CD14-positive monocyte (primary cell): ENCODE measurements around the gene NECAB2. TPM values are rescaled to one million over a fixed set of nuclear protein-coding genes. Genes with fewer than 3 reads are reported as not detected.

Source experiments
- DNase-seq, 3 donors: peaks; one replicate each; pipeline ENCODE4 v3.0.0-alpha.2; 2011 to 2022
- H2AFZ ChIP-seq: 2 replicates; pipeline ENCODE4 v1.6.0; 2012; ENCODE audit warnings: mild to moderate bottlenecking, low read depth, low read length, inconsistent platforms; ENCODE audit not compliant: insufficient read depth, poor library complexity, severe bottlenecking
- H3K27ac ChIP-seq, 2 donors: 1 replicate in 1 of 2; 2 replicates in 1 of 2; pipeline ENCODE4 v1.5.1; 2012 to 2013; ENCODE audit warnings: low read length in 2 of 2, control low read depth in 1 of 2, inconsistent platforms in 1 of 2, low read depth in 1 of 2, mild to moderate bottlenecking in 1 of 2
- H3K27me3 ChIP-seq, 2 donors: one replicate each; pipeline versions ENCODE4 v1.6.0 to v1.6.1; 2011 to 2013; ENCODE audit warnings: low read length in 2 of 2; ENCODE audit not compliant: control insufficient read depth in 2 of 2, insufficient read depth in 2 of 2
- H3K36me3 ChIP-seq, 2 donors: replicated peaks in 1 of 2; 1 replicate in 1 of 2; 2 replicates in 1 of 2; pipeline versions ENCODE4 v1.5.1 to v1.6.1; 2012 to 2013; ENCODE audit warnings: low read length in 2 of 2, control low read depth in 1 of 2, inconsistent platforms in 1 of 2, mild to moderate bottlenecking in 1 of 2; ENCODE audit not compliant: insufficient read depth in 2 of 2, control insufficient read depth in 1 of 2
- H3K4me1 ChIP-seq, 2 donors: 1 replicate in 1 of 2; 2 replicates in 1 of 2; pipeline versions ENCODE4 v1.5.1 to v1.6.1; 2012 to 2013; ENCODE audit warnings: low read length in 2 of 2, control low read depth in 1 of 2, inconsistent platforms in 1 of 2, mild to moderate bottlenecking in 1 of 2, moderate library complexity in 1 of 2; ENCODE audit not compliant: insufficient read depth in 2 of 2, control insufficient read depth in 1 of 2
- H3K4me2 ChIP-seq: replicated peaks from 2 replicates; pipeline ENCODE3; 2012; ENCODE audit warnings: low read length, moderate library complexity, mild to moderate bottlenecking; ENCODE audit not compliant: poor library complexity, severe bottlenecking; ENCODE audit errors: extremely low read depth
- H3K4me3 ChIP-seq, 3 experiments: fragments of 200-600 bp in 1 of 3; sonication (generic) in 1 of 3; replicated peaks in 1 of 3; 1 replicate in 2 of 3; 2 replicates in 1 of 3; pipeline ENCODE4 v1.5.1; 2011 to 2013; ENCODE audit warnings: low read length in 3 of 3, mild to moderate bottlenecking in 3 of 3, control low read depth in 2 of 3, low read depth in 2 of 3, inconsistent platforms in 1 of 3, moderate library complexity in 1 of 3
- H3K79me2 ChIP-seq: 2 replicates; pipeline ENCODE4 v1.6.0; 2012; ENCODE audit warnings: mild to moderate bottlenecking, control low read depth, inconsistent platforms, low read length, moderate library complexity; ENCODE audit not compliant: insufficient read depth
- H3K9ac ChIP-seq: 2 replicates; pipeline ENCODE4 v1.6.0; 2017; ENCODE audit warnings: low read length, mild to moderate bottlenecking; ENCODE audit not compliant: insufficient read depth, poor library complexity, severe bottlenecking
- H3K9me3 ChIP-seq, 2 donors: replicated peaks in 1 of 2; 1 replicate in 1 of 2; 2 replicates in 1 of 2; pipeline versions ENCODE4 v1.5.1 to v1.6.1; 2012 to 2013; ENCODE audit warnings: low read length in 2 of 2, control low read depth in 1 of 2; ENCODE audit not compliant: control insufficient read depth in 1 of 2, insufficient read depth in 1 of 2
- H4K20me1 ChIP-seq: 2 replicates; pipeline ENCODE4 v1.6.0; 2012; ENCODE audit warnings: mild to moderate bottlenecking, low read length, control low read depth, moderate library complexity; ENCODE audit not compliant: insufficient read depth
- H3K27ac Mint-ChIP-seq, 7 donors: one replicate each; pipeline ENCODE4 v1.8.0; 2020; ENCODE audit warnings: mild to moderate bottlenecking in 7 of 7, mixed read lengths in 7 of 7, moderate library complexity in 6 of 7, inconsistent platforms in 2 of 7
- H3K27me3 Mint-ChIP-seq, 3 donors: one replicate each; pipeline ENCODE4 v1.8.0; 2021 to 2022; ENCODE audit warnings: low read depth in 3 of 3, mild to moderate bottlenecking in 3 of 3, mixed read lengths in 3 of 3, moderate library complexity in 3 of 3, inconsistent platforms in 1 of 3
- H3K36me3 Mint-ChIP-seq, 2 donors: one replicate each; pipeline ENCODE4 v1.8.0; 2020; ENCODE audit warnings: mixed read lengths in 2 of 2, inconsistent platforms in 1 of 2, mild to moderate bottlenecking in 1 of 2
- H3K4me1 Mint-ChIP-seq: one replicate; pipeline ENCODE4 v1.8.0; 2020; ENCODE audit warnings: mild to moderate bottlenecking, mixed read lengths
- H3K4me3 Mint-ChIP-seq, 2 donors: one replicate each; pipeline ENCODE4 v1.8.0; 2020; ENCODE audit warnings: mild to moderate bottlenecking in 2 of 2, mixed read lengths in 2 of 2, moderate library complexity in 1 of 2
- H3K9me3 Mint-ChIP-seq, 7 donors: one replicate each; pipeline ENCODE4 v1.8.0; 2020 to 2022; ENCODE audit warnings: mixed read lengths in 7 of 7, mild to moderate bottlenecking in 6 of 7, moderate library complexity in 6 of 7, inconsistent platforms in 2 of 7
- CTCF ChIP-seq: fragments of 200-600 bp; IDR thresholded peaks from one replicate; pipeline ENCODE4 v1.8.0; 2022; ENCODE audit warnings: antibody characterized with exemption, mild to moderate bottlenecking
- WGBS: methylation state at CpG from one replicate; pipeline ENCODE4 v1.1.5; 2013; ENCODE audit warnings: missing lambda C conversion rate; ENCODE audit not compliant: insufficient coverage; 5-methylcytosine and 5-hydroxymethylcytosine counted together
- intact Hi-C, 2 donors: fragments of 100-400 bp; cut with micrococcal nuclease; formaldehyde crosslinking; loops; one replicate each; pipeline versions ENCODE4 v1.15.0 to v1.15.1; 2023
- polyA plus RNA-seq, 3 donors: library from polyadenylated mRNA; depleted of rRNA in 1 of 3; unstranded in 2 of 3; stranded (reverse) in 1 of 3; fragments of 300-500 nt in 2 of 3; fragments of >200 nt in 1 of 3; fragmentation: Illumina TruSeq in 2 of 3; gene quantifications; 1 replicate in 2 of 3; 2 replicates in 1 of 3; pipeline ENCODE4 v1.2.3, GENCODE V29; 2012 to 2021

NECAB2 gene
- polyA plus RNA-seq, 3 donors = 0.33 to 1.4 (median 0.52) TPM

- peaks cover 35 to 37% of the 10 kb centered on the region in 2 donors for H3K4me1 ChIP-seq
- no peak overlapping the region for H3K9ac ChIP-seq
- H3K4me2 ChIP-seq = no peak overlapping the region
- H3K4me3 ChIP-seq = no peak overlapping the region
- Mint-ChIP-seq H3K27me3 (peaks cover 31 to 59% (median 37%) of the 10 kb centered on the region in 3 donors), H3K36me3 (peaks cover 4 to 11% of the 10 kb centered on the region in 2 donors), H3K4me3 (peak overlapping the region in 1 of 2 donors; percentile 64), H3K4me1 (peaks cover 33% of the 10 kb centered on the region), H3K9me3 (peaks cover 0 to 11% (median 5%) of the 10 kb centered on the region in 7 donors), H3K27ac (peak overlapping the region in 4 of 7 donors; percentile 15 to 95 (median 40))
- 94% methylated on average over 5 of the region's 6 CpGs for WGBS
- H3K27ac ChIP-seq = no peak overlapping the region
- no peak for DNase-seq
- H3K36me3 ChIP-seq = no peaks in the 10 kb centered on the region
- no peak overlapping the region for H2AFZ ChIP-seq
- TF ChIP-seq CTCF = no peak
- intact Hi-C loops = no loop called here
- no peaks in the 10 kb centered on the region for H4K20me1 ChIP-seq
- H3K9me3 ChIP-seq = no peaks in the 10 kb centered on the region
- H3K27me3 ChIP-seq = peaks cover 0 to 35% of the 10 kb centered on the region in 2 donors
- H3K79me2 ChIP-seq = no peaks in the 10 kb centered on the region
Observed at GRCh38 chr16:83992624-83993023, 24.6 kb downstream of the NECAB2 start.

- 59% methylated on average over 3 of the region's 8 CpGs for WGBS
- peaks cover 4 to 11% of the 10 kb centered on the region in 2 donors for H3K36me3 Mint-ChIP-seq
- no peaks in the 10 kb centered on the region for H3K79me2 ChIP-seq
- H3K4me3 Mint-ChIP-seq = peak overlapping the region in 1 of 2 donors; percentile 40
- H3K36me3 ChIP-seq = no peaks in the 10 kb centered on the region
- H3K9me3 ChIP-seq = no peaks in the 10 kb centered on the region
- no peak for TF ChIP-seq CTCF
- peaks cover 35 to 37% of the 10 kb centered on the region in 2 donors for H3K4me1 ChIP-seq
- intact Hi-C loops = no loop called here
- H3K9ac ChIP-seq = peak overlapping the region; percentile 9
- H3K27me3 ChIP-seq = peaks cover 0 to 29% of the 10 kb centered on the region in 2 donors
- peaks cover 0 to 11% (median 5%) of the 10 kb centered on the region in 7 donors for H3K9me3 Mint-ChIP-seq
- H2AFZ ChIP-seq = no peak overlapping the region
- H3K4me1 Mint-ChIP-seq = peaks cover 33% of the 10 kb centered on the region
- H3K27ac Mint-ChIP-seq = peak overlapping the region; percentile 80 to 95 (median 87)
- peak; percentile 90 to 98 (median 96) for DNase-seq
- H3K27ac ChIP-seq = peak overlapping the region; percentile 77 to 81
- no peaks in the 10 kb centered on the region for H4K20me1 ChIP-seq
- peak overlapping the region; percentile 31 for H3K4me2 ChIP-seq
- H3K27me3 Mint-ChIP-seq = peaks cover 30 to 67% (median 40%) of the 10 kb centered on the region in 3 donors
- peak overlapping the region in 1 of 3 experiments; percentile 15 for H3K4me3 ChIP-seq
Observed at GRCh38 chr16:83994087-83994486, 26.0 kb downstream of the NECAB2 start.
